HG02642 (cell line): ENCODE data around the gene PLCG1.
"Not testable (repeated sequence)": the region's sequence is repeated elsewhere in the genome, so short reads cannot be mapped to it uniquely, and the experiment has no call there.

Experiments
- ATAC-seq: cut with Tn5 transposase; IDR thresholded peaks from one replicate; pipeline ENCODE4 v1.9.1; 2021; ENCODE audit warnings: mild to moderate bottlenecking; ENCODE audit not compliant: unreplicated experiment, poor library complexity

PLCG1 gene

GRCh38 chr20:41136680-41137613 is at the start of gene PLCG1:
PLCG1 (plus strand) TSS chr20:41137543; CDS start chr20:41137642, 99 bp downstream.
- ATAC-seq, result peak; percentile 68

- ATAC-seq, result no peak
Measured at GRCh38 chr20:41087777-41088176, 49.6 kb upstream of the PLCG1 start.

GRCh38 chr20:41089555-41089954 is 47.8 kb upstream of the PLCG1 start:
- no peak for ATAC-seq

- ATAC-seq, result no peak
Measured at GRCh38 chr20:41091927-41092326, 45.4 kb upstream of the PLCG1 start.

- ATAC-seq, result no peak
Measured at GRCh38 chr20:41094353-41095055, 42.8 kb upstream of the PLCG1 start.

GRCh38 chr20:41095110-41095969 is 42.0 kb upstream of the PLCG1 start:
- ATAC-seq, result no peak

- ATAC-seq, result no peak
Measured at GRCh38 chr20:41098703-41099250, 38.6 kb upstream of the PLCG1 start.

- no peak for ATAC-seq
Measured at GRCh38 chr20:41100001-41100480, 37.3 kb upstream of the PLCG1 start.

- no peak for ATAC-seq
Measured at GRCh38 chr20:41101660-41102059, 35.7 kb upstream of the PLCG1 start.

- ATAC-seq, result no peak
Measured at GRCh38 chr20:41108531-41108930, 28.8 kb upstream of the PLCG1 start.

GRCh38 chr20:41110012-41110411 is 27.3 kb upstream of the PLCG1 start:
- no peak for ATAC-seq

- no peak for ATAC-seq
Measured at GRCh38 chr20:41110930-41111577, 26.3 kb upstream of the PLCG1 start.

GRCh38 chr20:41111578-41111951 is 25.8 kb upstream of the PLCG1 start:
- no peak for ATAC-seq

GRCh38 chr20:41116282-41116956 is 20.9 kb upstream of the PLCG1 start:
- no peak for ATAC-seq

GRCh38 chr20:41118159-41118558 is 19.2 kb upstream of the PLCG1 start:
- not testable (repeated sequence) for ATAC-seq

- no peak for ATAC-seq
Measured at GRCh38 chr20:41118632-41119031, 18.7 kb upstream of the PLCG1 start.

GRCh38 chr20:41119614-41120561 is 17.5 kb upstream of the PLCG1 start:
- ATAC-seq, result no peak

- no peak for ATAC-seq
Measured at GRCh38 chr20:41121399-41121798, 15.9 kb upstream of the PLCG1 start.
